Activated CD8-positive, alpha-beta T cell treated with anti-CD3 and anti-CD28 coated beads for 36 hours (primary cell): ENCODE results near the gene CFAP65. TPM values are rescaled to one million over a fixed set of nuclear protein-coding genes. Genes with fewer than 3 reads are reported as not detected.

Experiments used
- ATAC-seq: fragments of 200-7000 bp; cut with Tn5 transposase; one replicate; pipeline ENCODE4 v1.10.0; 2021; ENCODE audit warnings: mild to moderate bottlenecking, moderate library complexity
- CTCF ChIA-PET: fragments of 350-600 bp; sonication (Branson Sonifier 250); formaldehyde crosslinking; loops from one replicate; lab custom pipeline; 2021; ENCODE audit warnings: antibody characterized with exemption; lab: Charles Lee
- POLR2A ChIA-PET: fragments of 350-600 bp; sonication (Branson Sonifier 250); formaldehyde crosslinking; loops from one replicate; lab custom pipeline; 2021; ENCODE audit warnings: antibody characterized with exemption; lab: Charles Lee
- DNase-seq: peaks from one replicate; pipeline ENCODE4 v3.0.0-alpha.2; 2020
- H3K27ac Mint-ChIP-seq: one replicate; pipeline ENCODE4 v1.8.0; 2021; ENCODE audit warnings: mild to moderate bottlenecking, mixed read lengths
- H3K27me3 Mint-ChIP-seq: one replicate; pipeline ENCODE4 v1.8.0; 2021; ENCODE audit warnings: mixed read lengths
- H3K36me3 Mint-ChIP-seq: one replicate; pipeline ENCODE4 v1.8.0; 2021; ENCODE audit warnings: low read depth, mixed read lengths
- H3K4me1 Mint-ChIP-seq: one replicate; pipeline ENCODE4 v1.8.0; 2021; ENCODE audit warnings: low read depth, mixed read lengths
- H3K4me3 Mint-ChIP-seq: one replicate; pipeline ENCODE4 v1.8.0; 2021; ENCODE audit warnings: mild to moderate bottlenecking, moderate library complexity, mixed read lengths
- H3K9me3 Mint-ChIP-seq: one replicate; pipeline ENCODE4 v1.8.0; 2021; ENCODE audit warnings: mixed read lengths
- CTCF ChIP-seq: fragments of 200-600 bp; IDR thresholded peaks from one replicate; pipeline ENCODE4 v1.8.0; 2022; ENCODE audit warnings: antibody characterized with exemption, mild to moderate bottlenecking
- intact Hi-C: fragments of 100-400 bp; cut with micrococcal nuclease; formaldehyde crosslinking; loops from one replicate; pipeline ENCODE4 v1.10.0; 2022
- total RNA-seq, 2 experiments: library from RNA; stranded (reverse); gene quantifications; one replicate each; pipeline ENCODE4 v1.2.3, GENCODE V29; 2021

The CFAP65 gene
- total RNA-seq, 2 experiments from 2014 or later: not detected

- ATAC-seq: no peak
- Mint-ChIP-seq H3K4me3 (no peak overlapping the region), H3K36me3 (peaks cover 2% of the 10 kb centered on the region), H3K27ac (no peak overlapping the region), H3K9me3 (no peaks in the 10 kb centered on the region), H3K4me1 (peaks cover 17% of the 10 kb centered on the region), H3K27me3 (peaks cover 78% of the 10 kb centered on the region)
- no peak for TF ChIP-seq CTCF
- POLR2A ChIA-PET: no interaction called here
- DNase-seq: no peak
- CTCF ChIA-PET: interaction anchor here (1.0 to 2.3 kb wide), 3 partner anchors 18 to 85 kb away, joined by 4 to 5 read pairs (median 4); no protein-coding TSS in a partner anchor
- intact Hi-C loops: no loop called here
These were observed 79.4 kb downstream of the CFAP65 start for GRCh38 chr2:218961651-218962570.

- H3K9me3 Mint-ChIP-seq: no peaks in the 10 kb centered on the region
- ATAC-seq: no peak
- no peak for TF ChIP-seq CTCF
- ChIA-PET POLR2A (no interaction called here), CTCF (interaction anchor here (2.3 kb wide), 1 partner anchor 41 kb away, joined by 5 read pairs; no protein-coding TSS in a partner anchor)
- peaks cover 79% of the 10 kb centered on the region for H3K27me3 Mint-ChIP-seq
- no peak overlapping the region for H3K4me3 Mint-ChIP-seq
- peaks cover 17% of the 10 kb centered on the region for H3K4me1 Mint-ChIP-seq
- no peak overlapping the region for H3K27ac Mint-ChIP-seq
- H3K36me3 Mint-ChIP-seq: peaks cover 2% of the 10 kb centered on the region
- DNase-seq: no peak
- intact Hi-C loops: no loop called here
These were observed 80.1 kb downstream of the CFAP65 start for GRCh38 chr2:218961229-218961628.

- intact Hi-C loops: no loop called here
These were observed 80.8 kb downstream of the CFAP65 start for GRCh38 chr2:218960309-218961165.

GRCh38 chr2:218959761-218960308 lies 81.5 kb downstream of the CFAP65 start:
- Mint-ChIP-seq H3K4me1 (peaks cover 17% of the 10 kb centered on the region), H3K4me3 (no peak overlapping the region), H3K27me3 (peaks cover 76% of the 10 kb centered on the region), H3K27ac (no peak overlapping the region), H3K36me3 (peaks cover 2% of the 10 kb centered on the region), H3K9me3 (no peaks in the 10 kb centered on the region)
- POLR2A ChIA-PET: interaction anchor here (0.7 to 1.0 kb wide), 2 partner anchors 13 to 280 kb away, joined by 3 read pairs; no protein-coding TSS in a partner anchor
- ATAC-seq: no peak
- intact Hi-C loops: no loop called here
- TF ChIP-seq CTCF: no peak
- CTCF ChIA-PET: interaction anchor here (0.9 to 2.2 kb wide), 5 partner anchors 18 to 83 kb away, joined by 3 to 8 read pairs (median 6); no protein-coding TSS in a partner anchor
- DNase-seq: no peak

More at GRCh38 chr2:218960309-218961165, 80.8 kb downstream of the CFAP65 start:
- ChIA-PET POLR2A (no interaction called here), CTCF (interaction anchor here (0.7 kb wide), 1 partner anchor 113 kb away, joined by 3 read pairs; no protein-coding TSS in a partner anchor)
- no peak overlapping the region for H3K27ac Mint-ChIP-seq
- H3K4me3 Mint-ChIP-seq: peak overlapping the region; percentile 21
- ATAC-seq: no peak
- TF ChIP-seq CTCF: no peak
- H3K27me3 Mint-ChIP-seq: peaks cover 75% of the 10 kb centered on the region
- DNase-seq: no peak
- no peaks in the 10 kb centered on the region for H3K9me3 Mint-ChIP-seq
- peaks cover 2% of the 10 kb centered on the region for H3K36me3 Mint-ChIP-seq
- H3K4me1 Mint-ChIP-seq: peaks cover 17% of the 10 kb centered on the region
